ENCODE measurements around the gene KCNC1.
A peak's percentile ranks its signal among the peaks of the same experiment; 100 is the strongest.

GRCh38 chr11:17722000-17722643 lies 12.5 kb upstream of the KCNC1 start:
- no peak for TF ChIP-seq RXRA (IDR thresholded peaks at IDR 0.05)
- peak; percentile 29 for TF ChIP-seq CTCF (IDR thresholded peaks at IDR 0.05; ENCODE audit: low read depth, low read length, missing input control)
